NCI-H524 treated with DMSO at 0.1 percent for 48 hours (cell line): ENCODE measurements around the gene ATP1A4.
"Not testable (repeated sequence)": the region's sequence is repeated elsewhere in the genome, so short reads cannot be mapped to it uniquely, and the experiment has no call there.

Source experiments
- DNase-seq: peaks from one replicate; lab custom pipeline; 2025; lab: John Stamatoyannopoulos, UW

Gene ATP1A4

GRCh38 chr1:160151303-160151702 is at the start of gene ATP1A4:
ATP1A4 (plus strand) TSS chr1:160151603; CDS start chr1:160152041, 438 bp downstream.
- no peak for DNase-seq

- no peak for DNase-seq
Observed at GRCh38 chr1:160101717-160102522, 49.5 kb upstream of the ATP1A4 start.

- no peak for DNase-seq
Observed at GRCh38 chr1:160103658-160104408, 47.6 kb upstream of the ATP1A4 start.

- no peak for DNase-seq
Observed at GRCh38 chr1:160104486-160104885, 46.9 kb upstream of the ATP1A4 start.

GRCh38 chr1:160105155-160105554 is 46.2 kb upstream of the ATP1A4 start:
- no peak for DNase-seq

- no peak for DNase-seq
Observed at GRCh38 chr1:160107512-160107911, 43.9 kb upstream of the ATP1A4 start.

GRCh38 chr1:160108888-160109662 is 42.3 kb upstream of the ATP1A4 start:
- DNase-seq, result no peak

- DNase-seq, result no peak
Observed at GRCh38 chr1:160109686-160110085, 41.7 kb upstream of the ATP1A4 start.

- DNase-seq, result not testable (repeated sequence)
Observed at GRCh38 chr1:160111462-160111861, 39.9 kb upstream of the ATP1A4 start.

GRCh38 chr1:160112357-160112756 is 39.0 kb upstream of the ATP1A4 start:
- DNase-seq, result no peak

- no peak for DNase-seq
Observed at GRCh38 chr1:160113407-160113806, 38.0 kb upstream of the ATP1A4 start.

GRCh38 chr1:160114085-160114484 is 37.3 kb upstream of the ATP1A4 start:
- DNase-seq, result no peak

GRCh38 chr1:160115545-160116282 is 35.7 kb upstream of the ATP1A4 start, which contains the start of gene ATP1A2:
ATP1A2 (plus strand) TSS chr1:160115759; CDS start chr1:160115862, 103 bp downstream.
- no peak for DNase-seq

- no peak for DNase-seq
Observed at GRCh38 chr1:160116283-160117147, 34.9 kb upstream of the ATP1A4 start.

- DNase-seq, result no peak
Observed at GRCh38 chr1:160117300-160117699, 34.1 kb upstream of the ATP1A4 start.

- no peak for DNase-seq
Observed at GRCh38 chr1:160117709-160118183, 33.7 kb upstream of the ATP1A4 start.

GRCh38 chr1:160118928-160119327 is 32.5 kb upstream of the ATP1A4 start:
- DNase-seq, result no peak

- no peak for DNase-seq
Observed at GRCh38 chr1:160120797-160121196, 30.6 kb upstream of the ATP1A4 start.

- DNase-seq, result no peak
Observed at GRCh38 chr1:160121388-160121787, 30.0 kb upstream of the ATP1A4 start.

GRCh38 chr1:160122978-160123495 is 28.4 kb upstream of the ATP1A4 start:
- DNase-seq, result no peak
